IPS-18c (cell line): ENCODE measurements around the gene MAPK11.
"Not testable (repeated sequence)": the region's sequence is repeated elsewhere in the genome, so short reads cannot be mapped to it uniquely, and the experiment has no call there.

Experiments used
- H3K4me3 ChIP-seq: 2 replicates; pipeline ENCODE4 v1.7.0; 2013; ENCODE audit warnings: low read depth, mild to moderate bottlenecking, low read length, moderate library complexity; ENCODE audit not compliant: insufficient read depth
- H3K9me3 ChIP-seq: one replicate; pipeline ENCODE4 v1.6.1; 2013; ENCODE audit warnings: mild to moderate bottlenecking, low read length, moderate library complexity; ENCODE audit not compliant: control insufficient read depth, insufficient read depth

MAPK11 gene

DNA sequence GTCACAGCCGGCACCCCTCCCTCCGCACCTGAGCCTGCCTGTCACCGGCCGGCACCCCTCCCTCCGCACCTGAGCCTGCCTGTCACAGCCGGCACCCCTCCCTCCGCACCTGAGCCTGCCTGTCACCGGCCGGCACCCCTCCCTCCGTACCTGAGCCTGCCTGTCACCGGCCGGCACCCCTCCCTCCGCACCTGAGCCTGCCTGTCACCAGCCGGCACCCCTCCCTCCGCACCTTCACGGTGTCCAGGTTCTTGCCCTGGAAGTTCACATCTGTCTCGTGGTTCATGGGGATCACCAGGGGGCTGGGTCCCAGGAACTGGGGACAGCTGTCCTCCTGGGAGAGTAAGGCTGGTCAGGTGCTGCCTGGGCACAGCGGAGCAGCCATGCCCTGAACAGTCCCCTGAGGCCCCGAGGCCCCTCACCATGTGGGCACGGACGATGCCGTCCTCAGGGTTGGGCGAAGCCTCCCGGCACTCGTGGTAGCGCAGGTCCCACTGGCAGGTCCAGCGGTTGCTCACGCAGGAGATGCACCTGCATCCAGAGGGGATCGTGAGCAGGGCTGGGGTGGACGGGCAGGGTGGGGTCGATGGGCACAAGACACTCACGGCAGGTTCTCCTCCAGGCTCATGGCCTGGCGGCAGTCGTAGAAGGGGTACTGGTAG lies 15.5 kb upstream of the MAPK11 start:
- Histone ChIP-seq H3K4me3 (no peak overlapping the region), H3K9me3 (peaks cover 2% of the 10 kb centered on the region)

DNA sequence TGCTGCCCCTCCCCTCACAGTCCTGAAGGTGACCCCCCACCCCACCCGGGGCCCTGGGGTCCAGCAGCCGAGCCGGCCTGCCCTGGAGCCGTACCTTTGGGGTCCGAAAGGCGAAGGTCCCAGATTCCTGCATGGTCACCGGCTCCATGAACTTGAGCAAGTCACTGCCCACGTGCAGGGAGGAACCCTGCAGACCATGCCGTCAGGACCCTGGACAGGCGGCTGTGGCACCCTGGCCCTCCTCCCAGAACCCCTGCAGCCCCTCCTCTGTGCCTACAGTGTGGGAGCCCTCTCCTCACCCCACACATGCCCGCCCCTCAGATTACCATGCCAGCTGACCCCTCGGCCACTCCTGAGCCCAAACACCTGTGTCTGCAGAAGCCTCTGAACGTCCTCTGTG lies 14.3 kb upstream of the MAPK11 start:
- no peak overlapping the region for H3K4me3 ChIP-seq
- H3K9me3 ChIP-seq, result no peaks in the 10 kb centered on the region

DNA sequence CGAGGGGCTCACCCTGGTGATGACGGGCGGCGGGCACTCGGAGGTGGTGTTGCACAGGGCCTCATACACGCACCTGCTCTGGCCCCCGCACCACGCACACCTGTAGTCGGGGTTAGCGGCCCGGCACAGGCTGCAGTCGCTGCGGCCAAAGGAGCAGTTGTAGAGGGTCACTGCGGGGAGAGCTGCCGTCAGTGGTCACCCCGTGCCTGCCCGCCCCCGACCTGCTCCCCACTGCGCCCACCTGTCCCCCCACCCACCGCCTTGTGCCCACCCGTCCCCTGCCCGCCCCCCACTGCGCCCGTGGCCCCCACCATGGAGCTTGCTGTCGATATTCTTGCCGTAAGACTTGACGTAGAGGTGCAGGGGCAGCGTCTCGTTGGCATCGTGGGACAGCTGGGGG lies 13.6 kb upstream of the MAPK11 start:
- no peak overlapping the region for H3K4me3 ChIP-seq
- H3K9me3 ChIP-seq, result no peaks in the 10 kb centered on the region

DNA sequence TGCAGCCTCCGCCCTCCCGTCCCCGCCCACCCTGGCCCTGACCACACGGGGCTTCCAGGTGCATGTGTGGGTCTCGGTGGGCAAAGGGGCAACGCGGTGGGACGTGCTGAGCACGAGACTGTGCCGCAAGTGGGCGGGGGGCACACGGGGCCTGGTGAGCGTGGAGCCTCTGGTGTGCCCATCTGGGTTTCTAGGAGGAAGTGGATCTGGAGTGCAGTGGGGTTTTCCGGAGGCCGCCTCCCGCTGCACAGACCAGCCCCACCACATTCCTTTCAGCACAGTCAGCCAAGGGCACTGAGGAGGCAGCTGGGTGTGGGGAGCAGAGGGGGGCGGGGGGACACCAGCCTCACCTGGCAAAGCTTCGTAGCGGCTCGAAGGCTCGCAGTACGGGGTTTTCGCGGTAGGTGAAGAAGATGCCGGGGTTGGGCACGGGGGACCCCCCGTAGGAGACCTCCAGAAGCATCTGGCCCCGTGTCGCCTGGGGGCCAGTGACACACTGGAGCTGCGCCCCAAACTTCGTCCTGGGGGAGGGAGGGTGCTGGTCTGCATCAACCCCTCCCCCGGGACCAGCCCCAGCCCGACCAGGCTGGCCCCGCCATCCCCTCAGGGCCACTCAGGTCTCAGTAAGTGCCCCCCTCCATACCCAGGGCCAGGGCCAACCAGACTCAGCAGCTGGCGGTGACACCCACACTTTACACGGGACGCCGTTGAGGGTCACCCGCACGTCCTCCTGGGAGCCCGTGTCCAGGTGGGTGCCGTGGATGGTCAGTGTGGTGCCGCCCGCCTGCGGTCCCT lies 12.4 kb upstream of the MAPK11 start:
- H3K4me3 ChIP-seq, result no peak overlapping the region
- no peaks in the 10 kb centered on the region for H3K9me3 ChIP-seq

DNA sequence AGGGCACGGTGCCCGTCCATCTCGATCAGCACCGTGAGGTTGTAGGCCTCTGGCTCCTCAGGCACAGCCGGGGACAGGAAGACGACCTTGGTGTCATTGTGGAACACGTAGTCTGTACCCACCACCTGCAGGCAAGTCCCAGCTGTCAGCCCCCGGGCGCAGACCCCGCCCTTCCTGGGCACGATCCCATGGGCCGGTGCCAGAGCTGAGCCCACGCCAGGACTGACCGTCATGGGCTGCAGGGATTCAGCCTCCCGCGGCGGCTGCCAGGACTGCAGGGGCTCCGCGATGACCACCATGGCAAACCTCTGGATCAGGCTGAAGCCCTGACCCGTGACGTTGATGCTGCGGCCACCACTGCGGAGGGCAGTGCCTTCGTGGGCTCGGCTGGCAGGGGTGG lies 11.8 kb upstream of the MAPK11 start:
- H3K9me3 ChIP-seq, result no peaks in the 10 kb centered on the region
- H3K4me3 ChIP-seq, result no peak overlapping the region

DNA sequence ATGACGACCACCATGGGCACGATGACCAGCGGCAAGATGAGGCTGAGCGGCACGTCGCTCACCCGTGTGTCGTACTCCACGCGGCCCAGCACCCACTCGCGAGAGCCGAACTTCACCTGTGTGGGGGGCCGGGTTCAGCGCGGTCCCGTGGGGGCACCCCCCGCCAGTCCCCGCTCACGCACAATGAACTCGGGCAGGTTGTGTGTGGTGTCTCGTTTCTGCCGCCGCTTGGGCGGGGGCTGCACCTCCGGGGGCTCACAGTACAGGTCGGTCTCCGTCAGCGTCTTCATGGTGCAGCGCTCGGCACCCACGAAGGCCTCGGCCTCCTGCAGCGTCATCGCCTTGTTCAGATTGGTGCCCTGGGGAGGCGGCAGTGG lies 11.2 kb upstream of the MAPK11 start:
- H3K4me3 ChIP-seq, result no peak overlapping the region
- H3K9me3 ChIP-seq, result peaks cover under 1% of the 10 kb centered on the region

DNA sequence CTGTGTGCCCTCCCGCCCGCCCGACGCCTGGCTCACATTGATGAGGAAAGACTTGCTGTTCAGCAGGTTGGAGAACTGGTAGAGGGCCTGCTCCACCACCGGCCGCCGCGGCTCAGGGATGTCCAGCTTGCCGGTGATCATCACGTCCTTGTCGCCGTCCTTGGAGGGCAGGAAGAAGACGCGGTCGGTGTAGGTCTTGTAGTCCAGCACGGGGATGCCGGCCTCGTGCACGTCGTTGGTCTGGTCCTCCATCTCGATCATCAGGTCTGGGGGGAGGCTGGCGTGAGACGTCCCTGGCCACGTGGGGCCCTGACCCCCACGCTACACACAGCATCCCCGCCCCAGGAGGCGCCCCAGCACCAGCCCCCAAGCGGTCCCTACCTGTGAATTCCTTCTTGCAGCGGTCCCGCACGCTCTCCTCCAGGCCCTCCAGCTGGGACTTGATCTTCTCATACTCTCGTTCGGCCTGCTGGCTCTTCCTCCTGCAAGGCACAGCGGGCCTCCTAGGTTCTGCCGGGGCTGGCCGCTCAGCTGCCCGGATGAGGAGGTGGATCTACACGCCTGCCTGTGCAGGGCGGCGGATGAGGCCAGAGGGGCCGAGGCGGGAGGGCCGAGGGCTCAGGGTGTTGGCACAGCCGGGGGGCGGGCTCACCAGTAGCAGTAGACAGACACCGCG lies 10.7 kb upstream of the MAPK11 start:
- peaks cover 3% of the 10 kb centered on the region for H3K9me3 ChIP-seq
- no peak overlapping the region for H3K4me3 ChIP-seq

DNA sequence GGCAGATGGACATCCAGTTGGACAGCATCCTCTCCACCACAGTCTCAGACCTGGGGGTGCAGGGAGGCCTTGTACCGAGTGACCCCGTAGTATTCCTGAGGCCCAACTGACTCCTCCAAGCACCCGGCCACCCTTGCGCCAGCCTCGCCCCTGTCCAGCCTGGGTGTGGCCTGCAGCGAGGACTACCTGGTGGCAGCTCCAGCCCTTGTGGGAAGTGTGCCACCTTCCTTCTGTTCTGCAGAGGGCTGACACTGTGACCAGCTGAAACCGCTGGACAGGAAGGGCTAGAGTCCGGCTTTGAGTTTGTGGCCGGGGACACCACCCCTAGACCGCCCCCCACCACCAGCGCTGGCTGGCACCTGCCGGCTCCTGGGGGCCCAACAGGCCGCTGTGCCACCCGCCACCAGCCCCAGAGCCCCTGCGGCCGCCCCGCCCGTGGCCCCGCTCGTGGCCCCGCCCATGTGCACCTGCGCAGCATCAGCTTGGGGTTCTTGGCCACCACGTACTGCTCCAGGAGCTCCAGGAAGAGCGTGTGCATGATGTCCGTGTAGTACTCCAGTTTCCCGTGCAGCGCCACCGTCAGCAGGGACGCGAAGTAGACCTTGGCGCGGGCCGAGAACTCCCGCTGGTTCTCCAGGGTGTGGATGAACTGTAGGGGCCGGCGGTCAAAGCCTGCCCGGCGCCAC lies 10.0 kb upstream of the MAPK11 start:
- Histone ChIP-seq H3K4me3 (no peak overlapping the region), H3K9me3 (peaks cover 3% of the 10 kb centered on the region)

DNA sequence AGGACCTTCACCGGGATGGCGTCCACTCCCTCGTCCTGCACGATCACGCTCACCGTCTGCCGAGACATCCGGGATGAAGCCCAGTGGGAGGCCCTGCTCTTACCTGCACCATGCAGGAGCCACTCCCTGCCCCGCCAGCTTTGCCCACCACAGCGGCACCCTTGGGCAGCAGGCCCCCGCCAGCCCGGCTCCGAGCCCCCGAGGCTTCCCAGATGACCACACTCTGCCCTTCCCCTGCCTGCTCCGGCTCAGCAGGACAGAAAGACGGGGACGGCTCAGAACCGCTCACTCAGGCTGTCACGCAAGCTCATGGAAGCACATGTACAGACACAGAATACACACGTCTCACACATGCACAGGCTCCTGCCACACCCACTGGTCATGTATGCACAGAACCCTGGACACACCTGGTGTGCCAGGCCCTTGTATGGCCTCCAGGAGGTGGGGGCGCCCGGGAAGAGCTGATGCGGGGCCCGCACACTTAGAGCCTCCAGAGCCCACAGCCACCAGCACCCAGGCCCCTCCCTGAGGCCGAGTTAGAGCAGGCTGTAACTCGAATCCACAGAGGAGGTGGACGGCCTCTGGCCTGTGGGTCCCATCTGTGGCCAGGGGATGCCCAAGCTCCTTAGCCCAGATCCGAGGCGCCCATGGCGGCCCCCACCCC lies 8.9 kb upstream of the MAPK11 start:
- H3K9me3 ChIP-seq, result peaks cover 3% of the 10 kb centered on the region

DNA sequence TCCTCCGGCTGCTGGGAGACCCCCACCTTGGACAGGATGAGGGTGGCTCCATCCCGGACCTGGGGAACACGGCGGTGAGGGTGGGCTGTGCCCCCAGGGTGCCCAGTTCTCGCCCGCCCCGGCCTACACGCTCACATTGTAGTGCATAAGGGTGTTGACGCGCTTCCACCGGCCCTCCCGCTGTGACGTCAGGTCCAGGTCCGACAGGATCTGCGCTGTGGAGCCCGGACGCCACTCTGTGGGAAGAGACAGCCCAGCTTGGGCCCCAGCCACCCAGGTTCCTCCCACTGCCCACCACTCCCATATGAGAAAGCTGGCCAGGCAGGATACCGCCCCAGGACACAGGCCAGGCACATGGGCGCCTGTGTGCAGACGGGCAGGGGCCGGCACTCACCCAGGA lies 8.3 kb upstream of the MAPK11 start:
- Histone ChIP-seq H3K9me3 (peaks cover 3% of the 10 kb centered on the region), H3K4me3 (no peak overlapping the region)

More for the DNA sequence above, 8.9 kb upstream of the MAPK11 start:
- no peak overlapping the region for H3K4me3 ChIP-seq

DNA sequence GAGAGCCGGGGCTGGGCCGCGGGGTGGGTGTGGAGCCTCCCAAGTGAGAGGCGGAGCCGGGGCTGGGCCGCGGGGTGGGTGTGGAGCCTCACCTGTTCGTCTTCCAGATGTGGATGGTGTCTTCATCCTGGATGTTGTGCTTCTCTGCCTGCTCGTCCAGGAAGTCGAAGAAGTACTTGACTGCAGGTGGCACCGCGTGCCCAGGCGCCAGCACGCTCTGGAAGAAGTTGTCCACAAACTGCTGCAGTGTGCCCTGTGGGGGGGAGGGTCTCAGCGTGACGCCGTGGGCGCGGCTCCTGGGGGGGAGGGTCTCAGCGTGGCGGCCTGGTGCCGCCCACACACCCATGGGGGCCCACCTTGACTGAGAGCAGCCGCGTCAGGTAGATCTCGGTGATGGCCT lies 7.6 kb upstream of the MAPK11 start:
- Histone ChIP-seq H3K4me3 (no peak overlapping the region), H3K9me3 (peaks cover 3% of the 10 kb centered on the region)

DNA sequence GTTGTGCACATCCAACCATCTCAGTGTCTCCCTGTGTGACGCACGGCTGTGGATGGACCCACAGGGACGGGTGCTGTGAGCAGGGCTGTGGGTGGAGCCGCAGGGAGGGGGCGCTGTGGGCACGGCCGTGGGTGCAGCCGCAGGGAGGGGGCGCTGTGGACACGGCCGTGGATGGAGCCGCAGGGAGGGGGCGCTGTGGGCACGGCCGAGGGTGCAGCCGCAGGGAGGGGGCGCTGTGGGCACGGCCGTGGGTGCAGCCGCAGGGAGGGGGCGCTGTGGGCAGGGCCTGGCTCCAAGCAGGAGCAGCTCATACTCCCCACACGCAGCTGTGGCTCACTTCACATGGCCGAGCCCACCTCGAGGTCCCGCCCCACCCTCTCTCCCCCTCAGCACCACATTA lies 6.0 kb upstream of the MAPK11 start:
- no peak overlapping the region for H3K4me3 ChIP-seq
- peaks cover 3% of the 10 kb centered on the region for H3K9me3 ChIP-seq

DNA sequence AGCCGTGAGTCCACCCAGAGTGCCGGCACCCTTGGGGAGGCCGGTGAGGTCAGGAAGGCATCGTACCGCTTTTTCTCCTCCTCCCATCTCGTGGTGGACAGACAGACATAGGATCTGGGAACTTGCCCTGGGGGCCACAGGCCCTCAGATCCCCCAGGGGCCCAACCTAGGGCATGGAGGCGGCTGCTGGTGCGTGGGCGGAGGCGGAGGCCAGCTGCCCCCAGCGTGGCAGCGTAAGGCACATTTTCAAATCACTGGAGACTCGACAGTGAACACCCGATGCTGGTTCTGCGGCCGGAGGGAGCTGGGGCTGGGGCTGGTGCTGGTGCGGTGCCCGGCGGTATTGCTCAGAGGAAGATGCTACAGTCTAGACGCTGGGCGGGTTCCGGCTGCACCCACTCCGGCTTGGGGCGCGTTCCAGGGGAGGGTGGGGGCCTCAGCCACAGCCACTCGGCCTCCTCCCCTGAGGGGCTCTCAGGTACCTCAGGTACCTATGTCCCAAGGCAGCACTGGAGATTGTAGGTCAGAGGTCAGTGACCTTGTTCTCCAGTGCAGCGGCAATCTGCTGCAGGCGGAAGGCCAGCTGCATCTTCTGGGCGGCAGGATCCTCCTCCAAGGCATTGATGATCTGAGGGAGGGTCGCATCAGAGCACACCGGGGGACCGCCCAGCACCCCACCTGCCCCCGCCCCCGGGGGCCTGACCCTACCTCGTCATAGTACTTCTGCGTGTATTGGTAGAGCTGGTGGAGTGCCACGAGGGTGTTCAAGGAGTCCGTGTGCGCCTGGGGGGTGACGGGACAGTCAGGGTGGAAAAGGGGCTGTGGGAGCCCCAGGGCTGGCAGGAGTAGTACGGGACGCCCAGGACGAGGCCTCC lies 5.2 kb upstream of the MAPK11 start:
- H3K4me3 ChIP-seq, result no peak overlapping the region
- peaks cover 3% of the 10 kb centered on the region for H3K9me3 ChIP-seq

DNA sequence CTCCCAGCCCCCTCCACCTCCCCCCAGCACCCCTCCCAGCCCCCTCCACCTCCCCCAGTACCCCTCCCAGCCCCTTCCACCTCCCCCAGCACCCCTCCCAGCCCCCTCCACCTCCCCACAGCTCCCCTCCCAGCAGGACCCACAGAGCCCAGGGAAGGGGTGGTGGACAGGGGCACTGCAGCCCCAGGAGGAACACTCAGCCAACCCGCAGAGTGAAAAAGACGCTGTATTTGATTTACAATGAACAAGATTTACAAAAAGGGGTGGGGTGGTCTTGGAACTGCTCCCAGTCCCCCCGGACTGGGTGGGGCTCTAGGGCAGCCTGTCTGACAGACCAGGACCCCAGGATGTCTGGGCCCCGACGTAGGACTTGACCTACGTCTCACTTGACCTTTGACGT lies 4.6 kb upstream of the MAPK11 start:
- Histone ChIP-seq H3K4me3 (no peak overlapping the region), H3K9me3 (peaks cover 3% of the 10 kb centered on the region)

DNA sequence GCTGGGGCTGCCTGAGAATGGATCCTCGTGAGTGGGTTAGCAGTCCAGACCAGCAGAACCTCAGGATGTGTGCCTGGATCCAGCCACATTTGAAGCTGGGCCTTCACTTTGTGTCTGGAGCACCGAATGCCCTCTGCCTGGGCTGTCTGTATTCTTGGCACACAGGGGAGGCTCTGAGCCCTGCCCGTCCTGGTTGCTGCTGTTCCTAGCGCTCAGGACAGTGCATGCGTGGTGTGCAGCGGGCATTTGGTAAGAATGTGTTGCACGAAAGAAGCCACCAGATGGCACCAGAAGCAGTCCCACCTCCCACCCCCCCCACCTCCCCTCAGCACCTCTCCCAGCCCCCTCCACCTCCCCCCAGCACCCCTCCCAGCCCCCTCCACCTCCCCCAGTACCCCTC lies 4.1 kb upstream of the MAPK11 start:
- peaks cover 3% of the 10 kb centered on the region for H3K9me3 ChIP-seq
- no peak overlapping the region for H3K4me3 ChIP-seq

DNA sequence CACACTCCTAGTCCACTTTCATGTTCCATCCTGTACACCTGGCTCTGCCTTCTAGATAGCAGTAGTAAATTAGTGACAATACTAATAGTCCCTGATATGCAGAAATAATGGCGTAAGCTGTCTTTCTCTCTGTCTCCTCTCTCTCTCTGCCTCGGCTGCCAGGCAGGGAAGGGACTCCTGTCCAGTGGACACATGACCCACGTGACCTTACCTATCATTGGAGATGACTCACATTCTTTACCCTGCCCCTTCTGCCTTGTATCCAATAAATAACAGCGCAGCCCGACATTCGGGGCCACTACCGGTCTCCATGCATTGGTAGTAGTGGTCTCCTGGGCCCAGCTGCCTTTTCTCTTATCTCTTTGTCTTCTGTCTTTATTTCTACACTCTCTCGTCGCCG lies 3.6 kb upstream of the MAPK11 start:
- H3K9me3 ChIP-seq, H3K4me3 ChIP-seq: not testable (repeated sequence)
